ENCODE data around the gene GRID2. TPM values are rescaled to one million over a fixed set of nuclear protein-coding genes. Genes with fewer than 3 reads are reported as not detected.

Gene GRID2
- total and polyA plus RNA-seq, 2 donors (not counting 1 experiment from before 2014, with no cell fraction given), result under 0.01 to 0.02 TPM

DNA sequence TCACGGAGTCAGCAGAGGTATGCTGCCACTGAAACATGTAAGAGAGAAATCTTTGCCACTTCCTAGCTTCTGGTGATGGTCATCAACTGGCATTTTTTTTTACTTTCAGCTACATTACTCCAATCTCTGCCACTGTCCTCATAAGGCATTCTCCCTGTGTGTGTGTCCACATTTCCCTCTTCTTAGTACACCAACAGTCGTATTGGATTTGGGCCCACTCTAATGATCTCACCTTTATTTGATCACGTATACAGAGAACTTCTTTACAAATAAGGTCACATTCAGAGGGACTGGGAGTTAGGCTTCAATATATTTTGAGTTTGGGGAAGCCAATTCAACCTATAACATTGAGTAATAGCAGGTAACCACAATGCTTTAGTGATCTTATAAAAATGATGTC, 649.1 kb downstream of the GRID2 start:
- no peak for TF ChIP-seq EZH2 (IDR thresholded peaks at IDR 0.05; ENCODE audit: low read length, missing control alignments)
- TF ChIP-seq, protein P1, sequence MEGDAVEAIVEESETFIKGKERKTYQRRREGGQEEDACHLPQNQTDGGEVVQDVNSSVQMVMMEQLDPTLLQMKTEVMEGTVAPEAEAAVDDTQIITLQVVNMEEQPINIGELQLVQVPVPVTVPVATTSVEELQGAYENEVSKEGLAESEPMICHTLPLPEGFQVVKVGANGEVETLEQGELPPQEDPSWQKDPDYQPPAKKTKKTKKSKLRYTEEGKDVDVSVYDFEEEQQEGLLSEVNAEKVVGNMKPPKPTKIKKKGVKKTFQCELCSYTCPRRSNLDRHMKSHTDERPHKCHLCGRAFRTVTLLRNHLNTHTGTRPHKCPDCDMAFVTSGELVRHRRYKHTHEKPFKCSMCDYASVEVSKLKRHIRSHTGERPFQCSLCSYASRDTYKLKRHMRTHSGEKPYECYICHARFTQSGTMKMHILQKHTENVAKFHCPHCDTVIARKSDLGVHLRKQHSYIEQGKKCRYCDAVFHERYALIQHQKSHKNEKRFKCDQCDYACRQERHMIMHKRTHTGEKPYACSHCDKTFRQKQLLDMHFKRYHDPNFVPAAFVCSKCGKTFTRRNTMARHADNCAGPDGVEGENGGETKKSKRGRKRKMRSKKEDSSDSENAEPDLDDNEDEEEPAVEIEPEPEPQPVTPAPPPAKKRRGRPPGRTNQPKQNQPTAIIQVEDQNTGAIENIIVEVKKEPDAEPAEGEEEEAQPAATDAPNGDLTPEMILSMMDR (conservative IDR thresholded peaks at IDR 0.05 in 1 of 2, IDR thresholded peaks at IDR 0.05 in 1 of 2; ENCODE audit: low read depth in 1 of 2, low read length in 2 of 2), result no peak
- H3K36me3 ChIP-seq (ENCODE audit: control insufficient read depth, insufficient read depth, low read length), result no peaks in the 10 kb centered on the region

DNA sequence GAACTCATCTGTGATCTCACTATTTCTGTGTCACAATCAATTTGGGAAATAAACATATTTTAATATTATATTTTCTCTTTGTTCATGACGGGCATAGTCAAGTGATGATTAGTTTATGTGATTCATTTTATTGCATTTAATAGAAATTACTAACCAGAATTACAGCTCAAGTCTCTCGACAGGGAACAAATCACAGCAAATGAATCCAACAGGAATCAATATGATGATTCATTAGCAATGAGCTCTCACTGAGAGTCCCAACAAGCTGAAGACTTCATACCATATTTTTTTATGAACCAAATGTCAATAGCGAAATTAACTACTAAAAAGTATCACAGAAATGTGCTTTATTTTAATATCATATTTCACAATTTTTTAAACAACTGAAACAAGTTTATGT, 649.7 kb downstream of the GRID2 start:
- H3K4me1 ChIP-seq (ENCODE audit: control insufficient read depth, extremely low read depth, insufficient read depth, low read length), result no peaks in the 10 kb centered on the region
- no peaks in the 10 kb centered on the region for H3K36me3 ChIP-seq (ENCODE audit: control insufficient read depth, insufficient read depth, low read length)
- H3K9ac ChIP-seq (ENCODE audit: insufficient read depth, low read length), result no peak overlapping the region
- H3K27me3 ChIP-seq (ENCODE audit: control insufficient read depth, insufficient read depth, low read length), result no peaks in the 10 kb centered on the region
- no peak overlapping the region for H3K27ac ChIP-seq (ENCODE audit: insufficient read depth, low read length)
- H4K20me1 ChIP-seq (ENCODE audit: control insufficient read depth, extremely low read depth, insufficient read depth, low read length), result no peaks in the 10 kb centered on the region
- TF ChIP-seq, protein P1 (conservative IDR thresholded peaks at IDR 0.05 in 1 of 2, IDR thresholded peaks at IDR 0.05 in 1 of 2; ENCODE audit: low read depth in 1 of 2, low read length in 2 of 2), result no peak
- no peak for TF ChIP-seq EZH2 (IDR thresholded peaks at IDR 0.05; ENCODE audit: low read length, missing control alignments)
- H2AFZ ChIP-seq (ENCODE audit: low read length), result no peak overlapping the region
- no peak overlapping the region for H3K4me2 ChIP-seq (ENCODE audit: extremely low read depth, insufficient read depth, low read length)
- no peak overlapping the region for H3K4me3 ChIP-seq (replicated peaks in 1 of 4; ENCODE audit: control extremely low read depth in 1 of 4, insufficient read depth in 1 of 4, low read depth in 3 of 4, low read length in 4 of 4)
- DNase-seq (ENCODE audit: low read depth in 2 of 2), result no peak
- H3K79me2 ChIP-seq (ENCODE audit: control insufficient read depth, insufficient read depth, low read length), result no peaks in the 10 kb centered on the region
- no peaks in the 10 kb centered on the region for H3K9me3 ChIP-seq (ENCODE audit: control insufficient read depth, insufficient read depth, low read depth, low read length)

More for the DNA sequence above, 649.1 kb downstream of the GRID2 start:
- no peak for DNase-seq (ENCODE audit: low read depth in 2 of 2)
- Histone ChIP-seq H3K79me2 (ENCODE audit: control insufficient read depth, insufficient read depth, low read length) (no peaks in the 10 kb centered on the region), H3K9ac (ENCODE audit: insufficient read depth, low read length) (no peak overlapping the region), H3K27ac (ENCODE audit: insufficient read depth, low read length) (no peak overlapping the region), H3K4me2 (ENCODE audit: extremely low read depth, insufficient read depth, low read length) (no peak overlapping the region), H3K4me1 (ENCODE audit: control insufficient read depth, extremely low read depth, insufficient read depth, low read length) (no peaks in the 10 kb centered on the region), H3K4me3 (replicated peaks in 1 of 4; ENCODE audit: control extremely low read depth in 1 of 4, insufficient read depth in 1 of 4, low read depth in 3 of 4, low read length in 4 of 4) (no peak overlapping the region), H3K27me3 (ENCODE audit: control insufficient read depth, insufficient read depth, low read length) (no peaks in the 10 kb centered on the region), H2AFZ (ENCODE audit: low read length) (no peak overlapping the region), H4K20me1 (ENCODE audit: control insufficient read depth, extremely low read depth, insufficient read depth, low read length) (no peaks in the 10 kb centered on the region), H3K9me3 (ENCODE audit: control insufficient read depth, insufficient read depth, low read depth, low read length) (no peaks in the 10 kb centered on the region)

DNA sequence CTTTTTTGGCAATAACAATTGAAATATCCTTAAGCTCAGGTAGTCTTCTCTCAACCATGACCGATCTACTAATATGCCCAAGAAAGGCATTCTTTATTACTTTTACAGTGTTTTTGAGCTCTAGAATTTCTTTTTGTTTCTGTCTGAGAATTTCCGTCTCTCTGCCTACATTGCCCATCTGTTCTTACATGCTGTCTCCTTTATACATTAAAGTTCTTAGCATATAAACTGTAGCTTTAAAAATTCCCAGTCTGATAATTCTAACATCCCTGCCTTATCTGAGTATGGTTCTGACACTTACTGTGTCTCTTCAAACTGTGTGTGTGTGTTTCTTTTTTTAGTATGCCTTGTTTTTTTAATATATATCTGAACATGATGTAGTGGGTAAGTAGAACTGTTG, 658.1 kb downstream of the GRID2 start:
- H3K27ac ChIP-seq (ENCODE audit: insufficient read depth, low read length), result no peak overlapping the region
- H3K9me3 ChIP-seq (ENCODE audit: control insufficient read depth, insufficient read depth, low read depth, low read length), result no peaks in the 10 kb centered on the region
- no peaks in the 10 kb centered on the region for H3K4me1 ChIP-seq (ENCODE audit: control insufficient read depth, extremely low read depth, insufficient read depth, low read length)
- DNase-seq (ENCODE audit: low read depth in 2 of 2), result no peak
- H3K4me2 ChIP-seq (ENCODE audit: extremely low read depth, insufficient read depth, low read length), result no peak overlapping the region
- H3K4me3 ChIP-seq (replicated peaks in 1 of 4; ENCODE audit: control extremely low read depth in 1 of 4, insufficient read depth in 1 of 4, low read depth in 3 of 4, low read length in 4 of 4), result no peak overlapping the region
- H3K79me2 ChIP-seq (ENCODE audit: control insufficient read depth, insufficient read depth, low read length), result no peaks in the 10 kb centered on the region
- H2AFZ ChIP-seq (ENCODE audit: low read length), result no peak overlapping the region
- TF ChIP-seq, protein P1 (conservative IDR thresholded peaks at IDR 0.05 in 1 of 2, IDR thresholded peaks at IDR 0.05 in 1 of 2; ENCODE audit: low read depth in 1 of 2, low read length in 2 of 2), result no peak
- TF ChIP-seq EZH2 (IDR thresholded peaks at IDR 0.05; ENCODE audit: low read length, missing control alignments), result no peak
- no peaks in the 10 kb centered on the region for H3K36me3 ChIP-seq (ENCODE audit: control insufficient read depth, insufficient read depth, low read length)
- no peak overlapping the region for H3K9ac ChIP-seq (ENCODE audit: insufficient read depth, low read length)
- no peaks in the 10 kb centered on the region for H3K27me3 ChIP-seq (ENCODE audit: control insufficient read depth, insufficient read depth, low read length)
- H4K20me1 ChIP-seq (ENCODE audit: control insufficient read depth, extremely low read depth, insufficient read depth, low read length), result no peaks in the 10 kb centered on the region

All from fibroblast of lung (primary cell).